Neural progenitor cell (in vitro differentiated cells): ENCODE data around the gene CSGALNACT2. TPM values are rescaled to one million over a fixed set of nuclear protein-coding genes. Genes with fewer than 3 reads are reported as not detected.

Experiments used
- DNase-seq: peaks from one replicate; pipeline ENCODE4 v3.0.0-alpha.2; 2016; ENCODE audit warnings: low spot score
- H2AFZ ChIP-seq: fragments of 200-600 bp; sonication (generic); replicated peaks from 2 replicates; pipeline ENCODE4 v1.6.1; 2016; ENCODE audit warnings: antibody characterized with exemption
- H3F3A ChIP-seq: fragments of 200-600 bp; sonication (generic); 2 replicates; pipeline ENCODE4 v1.6.1; 2016; ENCODE audit warnings: antibody characterized with exemption, low read depth
- H3K27ac ChIP-seq: fragments of 200-600 bp; sonication (generic); 2 replicates; pipeline ENCODE4 v1.5.1; 2016; ENCODE audit warnings: mild to moderate bottlenecking
- H3K27me3 ChIP-seq: fragments of 200-600 bp; sonication (generic); 2 replicates; pipeline ENCODE4 v1.6.1; 2016; ENCODE audit warnings: mild to moderate bottlenecking, moderate library complexity
- H3K36me3 ChIP-seq: fragments of 200-600 bp; sonication (generic); 2 replicates; pipeline ENCODE4 v1.5.1; 2016
- H3K4me1 ChIP-seq: fragments of 200-600 bp; sonication (generic); 2 replicates; pipeline ENCODE4 v1.6.1; 2016; ENCODE audit warnings: mixed run types
- H3K4me2 ChIP-seq: fragments of 200-600 bp; sonication (generic); 2 replicates; pipeline ENCODE4 v1.6.1; 2016
- H3K4me3 ChIP-seq: fragments of 200-600 bp; sonication (generic); 2 replicates; pipeline ENCODE4 v1.5.1; 2016
- H3K79me2 ChIP-seq: fragments of 200-600 bp; sonication (generic); 2 replicates; pipeline ENCODE4 v1.6.1; 2016; ENCODE audit warnings: low read depth
- H3K9ac ChIP-seq: fragments of 200-600 bp; sonication (generic); 2 replicates; pipeline ENCODE4 v1.6.1; 2016
- H3K9me3 ChIP-seq: fragments of 200-600 bp; sonication (generic); 2 replicates; pipeline ENCODE4 v1.5.1; 2016; ENCODE audit warnings: low read depth
- H4K20me1 ChIP-seq: fragments of 200-600 bp; sonication (generic); 2 replicates; pipeline ENCODE4 v1.6.1; 2016; ENCODE audit warnings: low read depth
- H3K27ac Mint-ChIP-seq: 3 replicates; pipeline ENCODE4 v1.8.0; 2021; ENCODE audit warnings: mixed read lengths
- H3K27me3 Mint-ChIP-seq: 2 replicates; pipeline ENCODE4 v1.8.0; 2022; ENCODE audit warnings: low read depth, mild to moderate bottlenecking, inconsistent platforms, moderate library complexity, mixed read lengths; ENCODE audit not compliant: insufficient read depth
- H3K36me3 Mint-ChIP-seq: 3 replicates; pipeline ENCODE4 v1.8.0; 2021; ENCODE audit warnings: mixed read lengths
- H3K4me1 Mint-ChIP-seq: 3 replicates; pipeline ENCODE4 v1.8.0; 2021; ENCODE audit warnings: mixed read lengths
- H3K4me3 Mint-ChIP-seq: 3 replicates; pipeline ENCODE4 v1.8.0; 2021; ENCODE audit warnings: mild to moderate bottlenecking, moderate library complexity, mixed read lengths
- H3K9me3 Mint-ChIP-seq: 3 replicates; pipeline ENCODE4 v1.8.0; 2020; ENCODE audit warnings: mixed read lengths
- EZH2 ChIP-seq: fragments of 200-600 bp; sonication (generic); IDR thresholded peaks from 2 replicates; pipeline ENCODE4 v1.6.1; 2017; ENCODE audit warnings: antibody characterized with exemption, mild to moderate bottlenecking, moderate library complexity
- EZH2phosphoT487 ChIP-seq: fragments of 200-600 bp; sonication (generic); IDR thresholded peaks from 2 replicates; pipeline ENCODE4 v1.6.1; 2017; ENCODE audit warnings: antibody characterized with exemption
- total RNA-seq: library from RNA; depleted of rRNA; stranded (reverse); fragments of >200 nt; gene quantifications from 2 replicates; pipeline ENCODE4 v1.2.3, GENCODE V29; 2015; ENCODE audit warnings: low replicate concordance
- TF ChIP-seq, protein P1 (sequence below): fragments of 200-600 bp; sonication (generic); IDR thresholded peaks from 2 replicates; pipeline ENCODE4 v1.5.1; 2017; ENCODE audit warnings: antibody characterized with exemption, mild to moderate bottlenecking

CSGALNACT2 gene
- total RNA-seq, 1 donor from 2014 or later = 9.3 TPM

DNA sequence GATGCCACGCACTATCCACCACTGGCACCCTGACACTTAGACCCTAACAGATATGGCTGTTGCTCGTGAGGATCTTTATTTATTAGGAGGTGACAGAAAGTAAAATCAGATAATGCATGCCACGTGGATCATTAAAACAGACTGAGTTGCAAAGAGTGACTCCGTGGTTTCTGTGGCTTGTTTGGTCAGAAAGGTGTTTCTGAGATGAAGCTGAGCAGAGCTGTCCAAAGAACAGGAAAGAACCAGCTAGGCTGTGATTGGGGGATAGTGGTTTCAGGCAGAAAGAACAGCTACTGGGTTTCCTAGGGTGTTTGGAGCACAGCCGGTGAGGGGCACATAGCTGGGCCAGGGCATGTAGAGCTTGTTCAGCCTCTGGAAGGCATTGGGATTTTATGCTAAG, 34.4 kb downstream of the CSGALNACT2 start:
- H3K9me3 Mint-ChIP-seq = no peaks in the 10 kb centered on the region
- no peak overlapping the region for H3K4me3 Mint-ChIP-seq
- H3K4me1 Mint-ChIP-seq = no peaks in the 10 kb centered on the region
- peaks cover 26% of the 10 kb centered on the region for H3K36me3 Mint-ChIP-seq
- Histone ChIP-seq H3F3A (peaks cover 5% of the 10 kb centered on the region), H3K4me1 (no peaks in the 10 kb centered on the region), H3K79me2 (no peaks in the 10 kb centered on the region), H3K27me3 (no peaks in the 10 kb centered on the region), H3K27ac (no peak overlapping the region), H3K9me3 (no peaks in the 10 kb centered on the region), H4K20me1 (no peaks in the 10 kb centered on the region), H3K4me2 (no peak overlapping the region), H2AFZ (no peak overlapping the region), H3K36me3 (peaks cover 4% of the 10 kb centered on the region), H3K4me3 (no peak overlapping the region), H3K9ac (no peak overlapping the region)
- peaks cover 4% of the 10 kb centered on the region for H3K27me3 Mint-ChIP-seq
- no peak for TF ChIP-seq EZH2
- TF ChIP-seq, protein P1, sequence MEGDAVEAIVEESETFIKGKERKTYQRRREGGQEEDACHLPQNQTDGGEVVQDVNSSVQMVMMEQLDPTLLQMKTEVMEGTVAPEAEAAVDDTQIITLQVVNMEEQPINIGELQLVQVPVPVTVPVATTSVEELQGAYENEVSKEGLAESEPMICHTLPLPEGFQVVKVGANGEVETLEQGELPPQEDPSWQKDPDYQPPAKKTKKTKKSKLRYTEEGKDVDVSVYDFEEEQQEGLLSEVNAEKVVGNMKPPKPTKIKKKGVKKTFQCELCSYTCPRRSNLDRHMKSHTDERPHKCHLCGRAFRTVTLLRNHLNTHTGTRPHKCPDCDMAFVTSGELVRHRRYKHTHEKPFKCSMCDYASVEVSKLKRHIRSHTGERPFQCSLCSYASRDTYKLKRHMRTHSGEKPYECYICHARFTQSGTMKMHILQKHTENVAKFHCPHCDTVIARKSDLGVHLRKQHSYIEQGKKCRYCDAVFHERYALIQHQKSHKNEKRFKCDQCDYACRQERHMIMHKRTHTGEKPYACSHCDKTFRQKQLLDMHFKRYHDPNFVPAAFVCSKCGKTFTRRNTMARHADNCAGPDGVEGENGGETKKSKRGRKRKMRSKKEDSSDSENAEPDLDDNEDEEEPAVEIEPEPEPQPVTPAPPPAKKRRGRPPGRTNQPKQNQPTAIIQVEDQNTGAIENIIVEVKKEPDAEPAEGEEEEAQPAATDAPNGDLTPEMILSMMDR = no peak
- no peak for TF ChIP-seq EZH2phosphoT487
- no peak for DNase-seq
- no peak overlapping the region for H3K27ac Mint-ChIP-seq

- Histone ChIP-seq H3K27ac (no peak overlapping the region), H3K79me2 (no peaks in the 10 kb centered on the region), H3K27me3 (no peaks in the 10 kb centered on the region), H3F3A (peaks cover 5% of the 10 kb centered on the region), H3K4me1 (no peaks in the 10 kb centered on the region), H3K9me3 (no peaks in the 10 kb centered on the region), H2AFZ (no peak overlapping the region), H3K4me3 (no peak overlapping the region), H4K20me1 (no peaks in the 10 kb centered on the region), H3K9ac (no peak overlapping the region), H3K36me3 (peaks cover 8% of the 10 kb centered on the region), H3K4me2 (no peak overlapping the region)
- DNase-seq = no peak
- H3K9me3 Mint-ChIP-seq = no peaks in the 10 kb centered on the region
- TF ChIP-seq EZH2 (no peak), EZH2phosphoT487 (no peak)
- TF ChIP-seq, protein P1 = no peak
- H3K27ac Mint-ChIP-seq = no peak overlapping the region
- H3K4me3 Mint-ChIP-seq = no peak overlapping the region
- no peaks in the 10 kb centered on the region for H3K4me1 Mint-ChIP-seq
- H3K27me3 Mint-ChIP-seq = peaks cover 4% of the 10 kb centered on the region
- H3K36me3 Mint-ChIP-seq = peaks cover 30% of the 10 kb centered on the region
Measured at GRCh38 chr10:43173120-43173519, 34.9 kb downstream of the CSGALNACT2 start.

- peaks cover 4% of the 10 kb centered on the region for H3F3A ChIP-seq
- no peak overlapping the region for H3K27ac ChIP-seq
- H3K4me3 ChIP-seq = no peak overlapping the region
- H3K4me2 ChIP-seq = no peak overlapping the region
- peaks cover 8% of the 10 kb centered on the region for H3K36me3 ChIP-seq
- peaks cover 36% of the 10 kb centered on the region for H3K36me3 Mint-ChIP-seq
- H3K27me3 ChIP-seq = no peaks in the 10 kb centered on the region
- H3K9me3 Mint-ChIP-seq = peaks cover 7% of the 10 kb centered on the region
- no peaks in the 10 kb centered on the region for H3K4me1 Mint-ChIP-seq
- H3K4me3 Mint-ChIP-seq = no peak overlapping the region
- H2AFZ ChIP-seq = no peak overlapping the region
- no peaks in the 10 kb centered on the region for H3K79me2 ChIP-seq
- no peaks in the 10 kb centered on the region for H3K4me1 ChIP-seq
- H3K27ac Mint-ChIP-seq = no peak overlapping the region
- H3K9ac ChIP-seq = no peak overlapping the region
- TF ChIP-seq EZH2phosphoT487 (no peak), EZH2 (no peak)
- TF ChIP-seq, protein P1 = no peak
- no peaks in the 10 kb centered on the region for H4K20me1 ChIP-seq
- DNase-seq = no peak
- no peaks in the 10 kb centered on the region for H3K9me3 ChIP-seq
- peaks cover 4% of the 10 kb centered on the region for H3K27me3 Mint-ChIP-seq
Measured at GRCh38 chr10:43174969-43175368, 36.7 kb downstream of the CSGALNACT2 start.
